HPDE6-E6E7 (cell line): ENCODE measurements around the gene OLFML2A.
A peak's percentile ranks its signal among the peaks of the same experiment; 100 is the strongest.
"Not testable (repeated sequence)": the region's sequence is repeated elsewhere in the genome, so short reads cannot be mapped to it uniquely, and the experiment has no call there.

Experiments
- DNase-seq: peaks from one replicate; pipeline ENCODE4 v3.0.0; 2011; ENCODE audit warnings: missing footprints; ENCODE audit errors: extremely low spot score

OLFML2A gene

DNA sequence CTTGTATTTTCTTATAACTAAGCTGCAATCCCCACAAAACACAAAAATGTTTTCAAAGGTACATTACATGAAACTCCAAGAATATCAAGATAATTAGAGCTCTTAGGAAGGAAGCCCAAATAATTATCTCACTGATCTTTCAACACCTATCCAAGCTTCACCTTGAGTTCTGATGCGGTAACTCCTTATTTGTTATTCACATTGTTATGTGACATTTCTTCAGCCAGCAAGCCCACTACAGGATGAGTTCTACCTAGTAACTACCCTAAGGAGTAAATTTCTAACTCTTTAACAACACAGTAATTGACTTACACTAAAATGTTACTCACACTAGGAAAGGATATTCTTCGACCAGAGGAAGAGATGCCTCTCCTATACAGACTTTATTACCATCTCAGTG is 15.7 kb upstream of the OLFML2A start:
- DNase-seq = no peak

DNA sequence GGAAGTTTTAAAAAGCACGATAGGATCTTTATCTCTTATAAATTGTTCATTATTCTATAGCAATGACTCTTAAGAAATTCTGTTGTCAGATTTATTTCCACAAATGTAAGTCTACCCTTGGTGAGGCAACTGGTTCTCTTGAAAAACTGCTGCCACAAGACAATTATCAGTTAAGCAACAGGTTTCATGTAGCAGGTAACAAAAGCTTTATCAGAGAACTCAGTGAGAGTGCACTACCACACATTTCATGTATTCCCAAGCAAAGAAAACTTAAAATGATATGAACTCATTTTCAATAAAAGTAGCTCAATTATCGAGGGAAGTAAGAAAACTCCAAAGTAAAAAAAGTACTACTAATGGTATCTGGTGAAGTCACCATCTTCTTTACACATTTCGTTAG is 15.2 kb upstream of the OLFML2A start:
- DNase-seq = no peak

DNA sequence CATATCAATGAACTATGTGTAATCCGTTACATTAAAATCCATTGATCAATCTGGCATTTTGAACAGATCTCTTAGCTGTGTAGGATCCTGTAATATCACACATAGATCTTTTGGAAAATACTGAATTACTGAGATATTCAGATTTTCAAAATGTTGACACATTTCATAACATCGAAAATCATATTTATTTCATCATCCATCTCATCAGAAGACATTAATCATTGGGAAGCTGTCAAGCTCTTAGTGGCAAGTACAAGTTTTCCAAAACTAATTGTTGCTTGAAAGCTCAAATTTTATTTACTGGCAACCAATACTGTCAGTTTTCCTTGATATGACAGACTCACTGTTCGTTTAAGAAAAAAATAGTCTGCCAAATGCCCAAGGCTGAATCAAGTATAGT is 14.3 kb upstream of the OLFML2A start:
- DNase-seq = no peak

DNA sequence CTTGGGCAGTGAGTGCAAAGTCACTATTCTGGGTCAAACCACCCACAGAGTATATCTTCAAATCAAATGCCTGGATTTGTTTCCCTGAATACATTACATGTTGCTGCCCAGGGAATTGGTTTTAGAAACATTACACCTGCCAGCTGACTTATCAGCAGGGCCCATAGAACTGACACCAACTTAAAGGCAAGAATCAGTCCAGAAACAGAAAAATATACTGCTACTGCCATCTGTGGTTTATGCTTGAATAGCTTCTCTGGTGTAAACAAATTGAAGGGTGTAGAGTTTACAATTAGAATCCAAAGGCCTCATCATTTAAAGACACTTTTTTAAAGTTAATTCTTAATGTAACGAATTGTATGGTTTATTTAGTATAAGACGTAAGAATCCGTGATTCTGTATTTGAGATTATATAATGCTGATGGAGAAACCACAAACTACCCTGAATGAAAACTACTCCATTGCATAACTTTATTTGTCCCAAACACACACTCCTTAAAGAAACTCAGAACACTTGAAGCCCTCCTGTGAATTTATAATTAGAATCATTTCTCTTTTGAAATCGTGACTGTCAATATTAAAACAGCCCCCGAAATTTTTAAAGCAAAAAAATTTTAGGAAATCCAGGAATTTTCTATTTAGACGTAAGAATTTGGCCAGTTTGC is 12.0 kb upstream of the OLFML2A start:
- no peak for DNase-seq

DNA sequence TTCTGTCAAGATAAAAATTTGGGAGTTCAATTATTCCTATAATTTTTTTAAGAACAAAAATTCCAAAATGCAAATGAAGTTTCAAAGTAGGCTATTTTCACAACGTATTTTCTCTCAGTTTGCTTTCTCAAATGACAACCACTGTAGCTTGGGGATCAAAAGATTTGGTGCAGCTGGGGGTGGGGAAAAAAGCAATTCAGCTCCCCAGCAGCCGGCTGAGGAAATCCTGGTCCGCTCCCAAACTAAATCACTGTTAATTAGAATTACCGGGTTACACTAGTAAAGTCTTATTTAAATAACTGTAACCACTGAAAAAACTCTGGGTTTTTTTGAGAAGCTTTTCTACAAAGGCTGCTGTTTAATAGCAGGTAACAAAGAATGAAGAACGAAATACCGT is 11.5 kb upstream of the OLFML2A start:
- DNase-seq = no peak

DNA sequence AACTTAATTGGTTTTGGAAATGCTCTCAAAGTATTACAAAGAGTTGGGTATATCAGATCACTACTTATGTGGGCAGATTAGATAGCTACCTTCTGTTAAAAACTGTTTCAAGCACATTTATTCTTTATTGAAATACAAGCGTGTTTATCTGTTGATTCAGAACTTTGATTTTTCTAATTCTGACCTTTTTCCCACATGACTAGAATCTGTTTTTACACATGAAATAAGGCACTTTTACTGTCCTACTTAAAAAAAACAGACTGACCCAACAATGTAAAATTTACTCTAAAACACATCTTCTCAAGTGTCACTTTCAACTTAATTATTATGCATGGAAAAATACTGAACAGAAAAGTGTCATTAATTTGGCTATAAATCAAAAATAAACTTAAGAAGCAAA is 10.6 kb upstream of the OLFML2A start:
- no peak for DNase-seq

DNA sequence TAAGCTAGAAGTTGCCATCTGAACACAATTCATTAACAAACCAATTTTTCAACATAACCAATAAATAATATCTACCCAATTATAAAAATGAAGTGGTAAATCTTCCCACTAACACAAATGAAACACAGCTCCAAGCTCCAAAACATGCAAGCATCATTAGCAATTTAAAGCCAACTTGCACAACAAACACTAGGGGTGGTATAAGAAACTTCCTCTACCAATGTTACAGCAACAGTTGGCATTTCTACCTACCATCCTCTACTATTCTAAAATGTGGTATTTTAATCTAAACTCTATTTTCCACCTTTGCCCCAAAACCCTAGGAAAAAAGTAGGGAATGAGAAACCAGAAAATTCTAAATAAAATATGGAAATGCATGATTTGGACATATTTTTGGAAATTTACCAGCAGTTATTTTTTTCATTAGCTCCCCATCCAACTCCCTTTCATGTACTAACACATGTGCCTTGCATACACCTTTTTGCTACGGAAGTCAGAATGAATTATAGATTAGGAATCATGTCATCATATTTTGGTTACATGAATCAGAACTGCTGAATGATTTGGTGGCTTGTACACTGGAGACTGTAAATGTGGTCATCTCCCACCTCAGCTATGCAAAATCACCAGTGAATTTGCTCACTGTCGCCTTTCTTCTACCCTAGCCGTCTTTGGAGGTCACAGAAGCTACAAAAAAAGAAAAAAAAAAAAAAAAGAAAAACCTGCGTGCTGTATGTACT is 9.9 kb upstream of the OLFML2A start:
- no peak for DNase-seq

DNA sequence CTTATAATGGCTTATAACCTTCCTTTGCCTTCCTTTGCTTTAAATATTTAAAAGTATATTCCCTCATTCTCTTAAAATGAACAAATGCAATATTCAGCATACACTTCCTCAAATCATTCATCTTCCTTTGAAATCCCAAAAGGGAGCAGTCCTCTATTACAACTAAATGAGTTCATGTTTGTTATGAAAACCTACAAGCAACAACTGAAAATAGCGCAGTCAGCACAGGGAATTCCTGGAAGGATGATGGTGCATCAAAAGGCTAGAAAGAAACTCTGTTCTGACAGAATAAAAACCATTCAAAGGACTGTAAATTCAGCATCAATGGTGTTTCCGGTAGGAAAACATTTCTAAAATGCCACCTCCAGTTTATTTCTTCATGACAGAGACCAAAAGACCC is 9.1 kb upstream of the OLFML2A start:
- no peak for DNase-seq

DNA sequence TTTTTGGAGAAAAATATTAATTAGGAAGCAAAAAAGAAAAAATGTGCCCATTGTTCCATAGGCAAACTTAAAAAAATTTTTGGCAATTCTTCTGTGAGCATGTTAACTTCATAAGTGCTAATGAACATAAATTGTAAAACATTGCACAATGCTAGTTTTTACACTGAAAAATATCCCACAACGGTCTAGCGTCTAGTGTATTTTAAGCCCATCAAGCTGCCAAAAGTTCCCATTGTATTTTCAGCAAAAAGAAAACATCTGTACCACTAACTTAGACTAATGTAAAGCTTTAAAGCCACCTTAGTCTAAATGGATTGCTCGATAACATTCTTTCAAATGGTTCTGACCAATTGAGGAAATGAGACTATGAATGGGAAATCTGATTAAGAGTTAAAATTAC is 8.6 kb upstream of the OLFML2A start:
- no peak for DNase-seq

DNA sequence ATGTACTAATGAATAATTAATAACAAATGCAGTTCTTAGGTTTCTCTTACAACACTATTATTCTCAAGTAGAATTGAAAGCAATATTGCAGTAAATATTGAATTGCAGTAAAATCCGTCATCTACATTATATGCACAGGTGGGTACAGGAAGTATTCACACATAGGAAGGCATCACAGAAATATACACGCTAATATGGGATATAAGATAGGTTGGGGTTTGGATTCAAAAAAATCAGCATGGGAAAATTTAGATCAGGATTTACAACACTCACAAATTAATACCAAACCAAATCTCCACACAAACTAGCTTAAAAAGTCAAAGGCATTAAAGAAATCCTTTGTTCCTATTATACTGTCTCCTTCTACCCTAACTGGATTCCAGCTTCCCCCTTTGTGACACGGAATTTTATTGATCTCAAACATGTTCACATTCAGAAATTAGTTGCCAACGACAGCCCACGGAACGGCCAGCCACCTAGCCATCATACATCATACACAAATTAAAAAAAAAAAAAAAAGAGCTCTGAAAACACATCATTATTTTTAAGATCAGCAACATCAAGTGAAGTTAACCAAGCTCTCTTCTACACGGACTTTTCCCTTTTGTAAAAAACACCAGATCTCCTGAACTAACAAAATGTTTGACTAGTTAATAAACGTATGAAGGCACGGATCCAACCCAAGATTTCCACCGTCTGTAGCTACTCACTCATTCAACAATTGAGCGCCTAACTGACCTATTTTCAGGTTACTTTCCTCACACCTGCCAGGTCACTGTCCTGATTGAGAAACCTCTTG is 8.0 kb upstream of the OLFML2A start:
- DNase-seq = no peak

DNA sequence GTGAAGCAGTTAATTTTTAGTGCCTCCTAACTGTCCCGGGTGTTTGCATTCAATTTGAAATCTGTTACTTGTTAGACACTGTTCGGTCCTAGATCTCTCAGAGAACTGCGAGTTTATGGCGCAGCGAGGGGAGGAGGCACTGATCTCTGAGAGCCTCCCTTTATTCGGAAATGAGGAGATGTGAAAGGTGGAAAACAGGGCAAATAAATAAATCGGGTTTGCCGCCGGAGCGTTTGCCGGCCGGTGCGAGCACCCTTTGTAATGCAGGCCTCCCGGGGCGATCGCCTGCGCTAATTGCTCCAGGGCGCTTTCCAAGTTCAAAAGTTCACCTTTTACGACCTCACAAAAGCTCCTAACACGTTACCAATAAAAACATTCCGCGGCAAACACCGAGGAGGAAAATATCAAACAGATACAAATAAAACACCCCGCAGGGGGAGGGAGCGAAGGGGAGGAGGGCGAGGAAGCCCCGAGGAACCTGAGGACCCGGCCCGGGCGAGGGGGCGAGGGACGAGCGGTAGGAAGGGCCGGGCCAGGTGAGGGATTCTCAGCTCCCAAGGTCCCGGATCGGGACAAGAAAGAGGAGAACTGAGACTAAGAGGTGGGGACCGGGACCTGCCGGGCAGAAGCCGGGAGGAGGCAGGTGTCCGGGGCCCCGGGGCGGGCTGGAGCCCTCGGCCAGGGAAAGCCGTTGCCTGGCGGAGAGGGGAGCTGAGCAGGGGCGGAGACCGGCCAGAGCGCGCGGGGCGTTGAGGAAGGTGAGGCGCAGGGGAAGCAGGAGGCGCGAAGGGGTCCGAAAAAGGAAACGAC is 7.2 kb upstream of the OLFML2A start:
- no peak for DNase-seq

DNA sequence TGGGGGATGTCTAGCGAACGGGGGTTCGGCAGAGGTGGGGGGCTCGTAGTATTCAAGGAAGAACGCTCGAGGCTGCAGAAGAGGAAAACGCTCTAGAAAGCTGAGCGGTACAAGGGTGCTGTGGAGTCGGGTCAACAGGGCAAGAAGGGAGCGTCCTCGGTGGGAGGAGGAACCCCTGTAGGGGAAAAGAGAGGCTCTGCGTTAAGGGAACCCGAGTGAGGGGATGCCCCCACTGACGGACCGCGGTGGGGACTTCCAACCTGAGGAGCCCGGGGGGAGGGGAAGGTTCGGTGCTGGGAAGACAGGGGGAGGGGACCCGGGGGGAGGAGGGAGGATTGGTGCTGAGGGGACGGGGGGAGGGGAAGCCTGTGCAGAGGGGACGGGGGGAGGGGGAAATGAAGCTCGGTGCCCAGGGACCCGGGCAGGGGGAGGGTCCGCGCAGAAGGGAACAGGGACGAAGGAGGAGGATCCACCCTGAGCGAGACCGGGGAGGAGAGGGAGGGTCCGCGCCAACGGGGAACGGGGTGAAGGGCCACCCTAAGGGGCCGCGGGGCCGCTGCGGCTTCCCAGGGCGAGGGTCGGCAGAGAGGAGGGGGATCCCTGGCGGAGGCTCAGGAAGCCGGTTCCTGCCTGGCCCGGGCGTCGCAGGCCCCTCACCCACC is 6.4 kb upstream of the OLFML2A start:
- DNase-seq = no peak

DNA sequence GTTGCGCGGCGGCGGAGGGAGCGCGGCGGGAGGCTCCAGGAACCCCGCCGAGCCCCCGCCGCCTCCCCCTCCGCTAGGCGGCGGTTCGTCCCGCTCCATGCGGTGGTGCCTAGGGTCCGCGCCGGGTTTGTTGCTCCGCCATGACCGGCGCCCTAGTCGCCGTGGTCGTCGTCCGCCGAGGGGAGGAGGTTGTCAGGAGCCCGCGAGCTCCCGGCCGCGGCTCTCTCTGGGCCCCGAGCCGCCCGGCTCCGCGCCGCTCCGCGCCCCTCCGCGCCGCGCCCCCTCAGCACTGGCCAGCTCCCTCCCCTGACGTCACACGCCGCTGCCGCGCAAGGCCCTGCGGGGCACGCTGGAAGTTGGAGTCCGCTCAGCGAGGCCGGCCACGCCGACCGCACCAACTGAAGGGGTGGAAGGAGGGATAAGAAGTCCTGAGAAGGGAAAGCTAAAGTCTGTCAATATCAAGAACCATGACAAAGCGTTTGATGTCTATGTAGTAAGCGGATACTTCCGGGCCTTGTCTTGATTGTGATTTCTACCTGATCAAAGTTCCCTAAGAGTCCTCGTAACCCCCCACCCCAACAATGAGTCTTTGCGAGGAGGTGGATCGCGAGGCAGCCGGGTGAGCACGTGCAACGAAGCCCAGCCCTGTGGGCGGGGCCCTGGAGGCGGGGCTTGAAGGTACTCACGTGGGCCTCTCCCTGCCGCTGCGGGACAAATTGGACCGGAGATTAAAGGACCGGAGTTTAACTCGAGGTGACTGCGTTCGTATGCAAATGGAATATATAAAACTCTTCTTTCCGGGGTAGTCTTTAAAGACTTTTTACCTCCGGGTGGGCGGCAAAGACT is 5.7 kb upstream of the OLFML2A start, which contains the start of gene NR6A1:
TSS of gene NR6A1 (minus strand) at position 291 of the 846 bp plus-strand sequence.
- peak; percentile 98 for DNase-seq

DNA sequence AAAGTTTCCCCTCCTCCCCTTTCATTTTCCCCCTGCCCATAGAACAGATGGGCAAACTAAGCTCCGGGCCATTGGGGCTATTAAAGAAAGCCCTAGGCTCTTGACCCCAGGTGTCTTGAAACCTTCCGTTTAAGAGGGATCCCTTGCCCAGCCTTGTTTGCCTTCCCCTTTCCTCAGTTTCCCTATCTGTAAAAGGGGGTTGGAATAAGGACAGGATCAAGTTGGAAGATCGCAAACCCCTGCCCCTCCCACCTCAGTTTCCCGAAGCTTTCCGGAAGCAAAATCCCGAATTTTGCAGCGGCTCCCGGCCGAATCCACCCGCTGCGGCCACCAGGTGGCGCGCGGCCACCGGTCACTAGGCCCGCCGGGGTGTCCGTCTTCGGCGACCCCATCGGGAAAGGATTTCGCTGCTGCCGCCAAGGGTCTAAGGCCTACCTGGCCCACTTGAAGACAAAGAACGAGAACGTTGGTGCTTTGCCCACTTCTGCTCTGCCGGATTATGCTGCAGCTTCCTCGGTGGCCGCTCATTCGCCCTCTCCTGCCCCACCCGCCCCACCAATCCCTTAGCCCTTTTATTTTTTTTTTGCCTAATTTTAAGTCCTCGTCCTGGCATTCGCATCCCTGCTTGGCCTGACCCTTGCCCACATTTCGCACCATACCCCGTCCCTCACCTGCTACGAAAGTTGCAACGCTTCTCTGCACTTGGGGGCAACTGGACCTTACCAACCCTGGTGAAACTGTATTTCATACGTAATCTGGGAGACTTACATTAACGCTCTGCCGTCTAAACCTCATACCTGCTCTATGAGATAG is 4.9 kb upstream of the OLFML2A start:
- DNase-seq = no peak

DNA sequence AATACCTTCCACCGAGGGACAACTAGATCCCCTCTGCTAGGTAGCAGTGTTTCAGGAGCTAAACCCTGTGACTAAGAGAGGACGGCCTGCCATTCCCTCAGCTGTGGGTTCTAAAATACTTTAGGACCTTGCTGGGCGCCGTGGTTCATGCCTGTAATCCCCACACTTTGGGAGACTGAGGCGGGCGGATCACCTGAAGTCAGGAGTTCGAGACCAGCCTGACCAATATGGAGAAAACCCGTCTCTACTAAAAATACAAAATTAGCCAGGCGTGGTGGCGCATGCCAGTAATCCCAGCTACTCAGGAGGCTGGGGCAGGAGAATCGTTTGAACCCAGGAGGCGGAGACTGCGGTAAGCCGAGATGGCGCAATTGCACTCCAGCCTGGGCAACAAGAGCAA is 4.1 kb upstream of the OLFML2A start:
- not testable (repeated sequence) for DNase-seq

DNA sequence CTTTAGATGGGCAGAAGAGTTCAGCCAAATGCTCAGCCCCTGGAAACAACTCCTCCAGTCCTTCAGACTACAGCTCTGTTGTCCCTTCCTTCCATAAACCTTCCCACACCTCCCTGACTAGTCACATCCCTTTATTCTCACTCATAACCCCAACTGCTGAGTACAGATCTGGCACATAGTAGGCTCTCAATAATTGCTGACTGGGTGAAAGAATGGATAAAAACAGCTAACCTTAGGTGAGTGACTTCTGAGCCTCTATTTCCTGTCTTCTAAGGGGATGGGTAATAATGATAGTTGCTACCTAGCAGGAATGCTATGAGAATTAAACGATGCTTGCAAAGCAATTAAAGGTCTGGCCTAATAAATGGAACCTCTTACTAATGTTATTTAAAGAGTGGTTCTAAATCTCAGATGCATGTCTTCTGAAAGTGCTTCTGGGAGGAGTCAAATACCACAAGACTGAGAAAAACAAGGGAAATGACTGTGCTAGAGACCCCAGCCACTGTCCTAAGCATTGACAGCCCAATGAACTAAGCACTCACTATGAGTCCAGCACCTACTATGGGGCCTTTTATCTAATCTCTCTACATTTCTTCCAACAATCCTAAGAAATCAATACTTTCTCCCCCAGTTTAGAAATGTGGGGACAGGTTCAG is 3.3 kb upstream of the OLFML2A start:
- no peak for DNase-seq

DNA sequence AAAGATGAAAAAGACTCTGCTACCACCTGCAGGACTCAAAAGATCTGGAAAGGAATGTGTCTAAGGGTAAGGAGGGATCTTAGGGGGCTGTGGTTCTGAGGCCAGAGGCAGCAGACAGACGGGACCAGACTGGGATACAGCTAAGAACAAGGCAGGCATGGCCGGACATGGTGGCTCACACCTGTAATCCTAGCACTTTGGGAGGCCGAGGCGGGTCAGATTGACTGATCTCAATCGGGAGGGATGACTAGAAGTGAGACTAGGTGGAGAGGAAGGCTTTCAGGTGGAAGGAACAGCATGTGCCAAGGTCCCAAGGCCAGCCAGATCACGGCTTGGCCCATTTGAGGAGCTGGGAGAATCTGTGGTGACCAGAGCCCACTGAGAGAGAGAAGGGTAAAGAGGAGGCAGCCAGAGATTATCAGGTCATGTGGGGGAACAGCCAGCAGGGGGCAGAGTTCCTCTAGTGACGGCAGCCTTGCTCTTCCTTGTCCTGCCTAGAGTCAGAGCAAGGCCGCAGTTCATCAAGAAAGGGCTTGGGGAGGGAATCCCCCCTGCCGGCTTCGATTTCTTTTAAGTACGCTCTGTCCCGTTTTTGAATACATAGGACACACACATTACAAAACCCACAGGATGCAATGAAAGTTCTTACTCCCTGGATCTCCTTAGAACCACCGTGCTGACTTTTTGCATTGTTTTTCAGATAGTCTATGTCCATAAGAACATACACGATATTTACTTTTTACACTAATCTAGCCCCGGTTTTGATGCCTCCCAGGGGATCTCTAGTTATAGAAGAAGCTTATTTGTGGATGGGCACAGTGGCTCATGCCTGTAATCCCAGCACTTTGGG is 2.6 kb upstream of the OLFML2A start:
- peak; percentile 76 for DNase-seq

DNA sequence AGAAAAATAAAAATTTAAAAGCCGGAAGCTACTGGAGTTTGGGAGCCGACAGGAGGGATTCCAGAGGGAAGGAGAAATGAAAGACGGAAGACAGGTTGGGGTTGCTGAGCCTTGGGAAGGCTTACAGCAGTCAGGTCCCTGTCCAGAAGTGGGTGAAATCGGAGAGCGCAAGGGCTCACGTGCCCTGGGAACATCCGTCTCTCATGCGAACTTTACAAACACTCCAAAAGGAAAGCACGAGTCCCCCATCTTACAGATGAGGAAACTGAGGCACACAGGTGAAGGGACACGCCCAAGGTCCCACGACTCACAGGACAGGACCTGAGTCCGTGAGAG is 347 bp upstream of the OLFML2A start:
- no peak for DNase-seq
